ENCODE measurements around the gene ITGB3.
"Not testable (repeated sequence)": the region's sequence is repeated elsewhere in the genome, so short reads cannot be mapped to it uniquely, and the experiment has no call there.

ITGB3 gene

DNA sequence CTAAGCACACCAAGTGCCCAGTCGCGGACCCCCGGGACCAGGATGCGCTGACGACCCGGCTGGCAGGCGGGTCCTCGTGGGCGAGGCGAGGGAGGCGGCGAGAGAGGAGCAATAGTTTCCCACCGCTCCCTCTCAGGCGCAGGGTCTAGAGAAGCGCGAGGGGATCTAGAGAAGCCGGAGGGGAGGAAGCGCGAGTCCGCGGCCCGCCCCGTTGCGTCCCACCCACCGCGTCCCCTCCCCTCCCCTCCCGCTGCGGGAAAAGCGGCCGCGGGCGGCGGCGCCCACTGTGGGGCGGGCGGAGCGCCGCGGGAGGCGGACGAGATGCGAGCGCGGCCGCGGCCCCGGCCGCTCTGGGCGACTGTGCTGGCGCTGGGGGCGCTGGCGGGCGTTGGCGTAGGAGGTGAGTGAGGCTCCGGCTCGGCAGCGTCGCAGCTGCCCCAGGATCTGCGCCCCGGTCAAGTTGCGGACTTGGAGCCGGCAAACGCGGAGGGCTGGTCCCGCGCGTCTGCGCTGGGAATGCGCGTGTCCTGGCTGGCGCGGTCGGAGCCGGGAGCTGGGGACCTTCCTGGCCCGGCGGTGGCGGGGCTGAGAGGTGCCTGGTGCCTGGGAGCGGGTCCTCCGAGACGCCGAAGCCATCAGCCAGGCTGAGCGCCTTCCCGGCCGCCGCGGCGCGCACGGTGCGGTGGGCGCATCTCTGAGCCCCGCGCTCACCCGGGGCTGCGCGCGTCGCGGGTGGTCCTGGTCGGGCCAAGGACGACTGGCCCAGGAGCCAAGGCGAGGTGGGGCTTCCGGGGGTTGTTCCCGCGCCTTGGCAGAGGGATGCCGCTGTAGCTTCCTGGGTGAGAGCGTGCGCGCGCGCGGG lies at the start of gene ITGB3:
ITGB3 (plus strand) TSS at position 287 of the 862 bp plus-strand sequence; CDS start at position 322, 35 bp downstream.
- DNase-seq (ENCODE audit: low spot score): peak; percentile 83

DNA sequence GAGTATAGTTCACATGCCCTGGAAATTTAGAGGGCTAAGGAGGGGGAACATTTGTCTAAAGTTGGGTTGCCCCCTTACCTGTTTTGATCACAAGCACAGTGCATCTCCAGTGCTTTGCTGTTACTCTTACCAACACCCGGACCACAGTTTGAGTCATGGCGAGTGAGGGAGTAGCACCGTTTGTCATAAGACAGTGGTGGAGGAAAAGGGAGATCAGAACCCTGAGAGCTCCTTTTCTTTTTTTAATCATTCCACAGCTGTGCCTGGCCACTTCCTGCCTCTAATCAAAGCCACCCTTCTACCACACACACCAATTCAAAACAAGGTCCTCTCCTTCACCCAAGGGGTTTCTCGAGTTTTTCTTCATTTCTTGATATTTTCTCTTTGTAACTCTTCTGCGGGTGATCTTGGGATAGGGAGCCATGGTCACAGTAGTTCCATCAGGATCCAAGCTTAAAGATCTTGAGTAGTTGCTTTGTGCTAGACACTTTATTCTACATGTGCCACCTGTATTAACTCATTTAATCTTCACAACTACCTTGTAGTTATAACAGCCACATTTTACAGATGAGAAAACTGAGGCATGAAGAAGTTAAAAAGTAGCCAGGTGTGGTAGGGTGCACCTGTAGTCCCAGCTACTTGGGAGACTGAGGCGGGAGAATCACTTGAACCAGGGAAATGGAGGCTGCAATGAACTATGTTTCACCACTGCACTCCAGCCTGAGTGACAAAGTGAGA lies 49.5 kb upstream of the ITGB3 start:
- DNase-seq (ENCODE audit: low spot score): peak; percentile 45

- peak; percentile 55 for DNase-seq (ENCODE audit: low spot score)
Measured at GRCh38 chr17:47204722-47205418, 48.8 kb upstream of the ITGB3 start.

DNA sequence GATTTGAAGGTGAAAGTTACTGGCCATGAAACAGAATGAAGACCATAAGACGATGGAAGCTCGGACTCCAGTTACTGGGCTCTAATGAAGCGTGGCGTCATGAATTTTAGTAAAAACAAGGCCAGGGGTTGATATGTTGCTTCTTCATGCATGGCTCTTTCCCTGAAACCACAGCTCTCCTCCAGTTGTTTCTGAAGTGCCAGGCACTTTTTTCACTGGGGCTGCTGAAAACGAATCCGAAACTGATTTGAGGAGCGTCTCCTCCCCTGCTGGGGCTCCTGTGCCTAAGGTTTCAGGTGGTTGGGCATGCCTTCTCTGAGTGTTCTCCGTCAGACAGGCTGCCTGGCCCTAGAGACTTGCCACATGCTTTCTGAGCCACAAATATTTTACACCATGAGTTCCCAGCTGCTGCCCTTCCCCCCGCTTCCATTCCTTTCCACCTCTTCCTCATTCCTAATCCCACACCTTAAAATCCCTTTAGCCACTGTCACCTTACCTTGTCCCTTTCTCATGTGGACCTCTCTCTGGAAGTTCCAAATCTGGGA lies 48.1 kb upstream of the ITGB3 start:
- peak; percentile 84 for DNase-seq (ENCODE audit: low spot score)

DNA sequence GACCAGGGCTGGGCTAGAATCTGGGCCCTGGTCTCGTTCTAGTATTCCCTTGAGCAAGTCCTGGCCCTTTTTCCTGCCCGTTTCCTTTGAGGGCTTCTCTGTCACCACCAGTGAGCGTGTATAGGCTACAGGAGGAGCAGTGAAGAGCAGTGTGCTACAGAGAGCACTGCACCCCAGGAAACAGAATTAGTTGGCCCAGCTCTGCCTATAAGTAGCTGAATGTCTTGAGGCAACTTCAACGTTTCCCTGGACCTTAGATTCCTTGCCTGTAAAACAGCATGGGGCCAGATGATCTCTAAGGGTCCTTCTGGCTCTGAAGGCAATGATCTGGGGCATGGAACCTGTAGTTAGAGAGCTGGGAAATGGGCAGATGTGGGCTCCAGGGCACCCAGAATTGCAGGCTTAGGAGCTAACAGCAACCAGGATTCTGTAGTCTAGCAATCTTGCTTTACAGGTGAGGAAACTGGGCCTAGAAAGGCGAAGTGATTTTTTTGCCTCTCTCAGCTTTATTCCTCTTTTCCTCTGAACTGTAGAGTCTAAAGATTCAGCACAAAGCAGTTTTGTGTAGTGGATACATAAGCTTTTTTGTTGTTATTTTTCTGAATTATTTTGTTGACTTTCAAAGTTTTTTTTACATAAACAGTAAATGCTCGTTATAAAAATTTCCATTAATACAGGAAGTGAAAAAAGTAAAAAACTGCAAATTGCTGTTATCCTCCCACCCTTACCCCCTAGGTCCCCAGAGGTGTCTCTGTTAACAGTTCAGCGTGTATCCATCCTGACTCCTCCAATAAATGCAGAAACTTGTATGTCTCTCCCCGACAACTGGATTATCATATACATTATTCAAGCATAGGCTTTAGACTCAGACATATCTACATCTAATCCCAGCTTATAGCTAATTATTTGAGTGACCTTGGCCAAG lies 46.2 kb upstream of the ITGB3 start:
- no peak for DNase-seq (ENCODE audit: low spot score)

- DNase-seq (ENCODE audit: low spot score): no peak
Measured at GRCh38 chr17:47208744-47209488, 44.7 kb upstream of the ITGB3 start, which contains the start of gene MYL4. MYL4 (plus strand) TSS chr17:47209348; CDS start chr17:47209423, 75 bp downstream.

DNA sequence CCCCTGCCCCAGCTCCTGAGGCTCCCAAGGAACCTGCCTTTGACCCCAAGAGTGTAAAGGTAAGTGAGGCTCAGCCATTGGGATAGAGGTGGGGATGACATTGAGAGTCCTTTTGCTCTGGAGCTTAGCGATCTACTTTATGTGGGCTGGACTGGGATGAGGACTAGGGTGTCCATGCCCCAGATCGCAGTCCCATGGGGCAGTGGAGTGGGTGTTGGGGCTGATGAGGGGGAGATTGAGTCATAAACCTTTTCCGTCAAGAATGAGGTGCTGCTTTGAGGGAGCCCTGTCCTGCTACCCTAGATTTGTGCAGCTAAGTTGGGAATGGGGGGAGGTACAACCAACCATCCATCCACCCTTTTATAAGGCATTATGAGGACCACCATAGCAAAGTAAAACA lies 44.1 kb upstream of the ITGB3 start:
- DNase-seq (ENCODE audit: low spot score): no peak

- DNase-seq (ENCODE audit: low spot score): no peak
Measured at GRCh38 chr17:47210105-47210504, 43.5 kb upstream of the ITGB3 start.

GRCh38 chr17:47210779-47211178 lies 42.8 kb upstream of the ITGB3 start:
- DNase-seq (ENCODE audit: low spot score): no peak

DNA sequence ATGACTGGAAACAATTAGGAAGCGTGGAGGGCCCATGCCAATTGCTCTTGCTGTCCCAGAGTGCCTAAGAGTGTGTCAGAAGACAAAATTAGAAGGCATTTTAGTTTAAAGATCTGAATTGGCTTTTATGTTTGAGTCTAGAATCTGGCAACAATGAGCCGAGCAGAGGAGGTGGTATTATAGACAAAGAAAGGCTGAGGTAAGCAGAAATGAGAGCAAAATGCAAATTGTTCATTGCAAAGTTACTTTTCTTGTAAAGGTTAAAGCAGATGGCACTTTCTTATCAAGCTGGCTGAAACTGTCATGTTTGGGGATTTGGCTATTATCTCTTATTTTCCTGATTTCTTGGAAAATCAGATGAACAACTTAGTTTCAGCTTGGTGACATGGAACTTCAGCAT lies 41.2 kb upstream of the ITGB3 start:
- no peak for DNase-seq (ENCODE audit: low spot score)

GRCh38 chr17:47213540-47213939 lies 40.1 kb upstream of the ITGB3 start:
- no peak for DNase-seq (ENCODE audit: low spot score)

GRCh38 chr17:47214931-47215330 lies 38.7 kb upstream of the ITGB3 start:
- DNase-seq (ENCODE audit: low spot score): no peak

DNA sequence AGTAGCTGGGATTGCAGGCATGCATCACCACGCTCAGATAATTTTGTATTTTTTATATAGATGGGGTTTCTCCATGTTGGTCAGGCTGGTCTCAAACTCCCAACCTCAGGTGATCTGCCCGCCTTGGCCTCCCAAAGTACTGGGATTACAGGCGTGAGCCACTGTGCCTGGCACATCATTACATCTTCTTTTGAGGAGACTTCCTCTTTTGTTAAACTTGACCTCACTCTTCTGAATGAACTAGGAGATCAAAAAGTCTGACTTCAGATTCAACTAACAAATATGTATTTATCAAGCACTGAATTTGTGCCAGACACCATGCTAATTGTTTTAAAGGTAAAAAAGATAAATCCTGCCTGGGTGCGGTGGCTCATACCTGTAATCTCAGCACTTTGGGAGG lies 36.8 kb upstream of the ITGB3 start:
- DNase-seq (ENCODE audit: low spot score): not testable (repeated sequence)

DNA sequence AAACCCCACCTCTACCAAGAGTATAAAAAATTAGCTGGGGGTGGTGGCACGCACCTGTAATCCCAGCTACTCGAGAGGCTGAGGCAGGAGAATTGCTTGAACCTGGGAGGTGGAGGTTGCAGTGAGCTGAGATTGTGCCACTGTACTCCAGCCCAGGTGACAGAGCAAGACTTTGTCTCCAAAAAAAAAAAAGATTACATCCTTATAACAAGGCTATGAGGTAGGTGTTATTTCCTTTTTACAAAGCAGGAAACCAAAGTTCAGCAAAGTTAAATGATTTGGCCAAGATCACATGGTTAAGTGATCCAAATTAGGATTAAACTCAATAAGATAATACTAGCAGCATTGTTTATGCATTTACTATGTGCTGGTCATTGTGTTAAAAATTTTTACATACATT lies 36.3 kb upstream of the ITGB3 start:
- not testable (repeated sequence) for DNase-seq (ENCODE audit: low spot score)

DNA sequence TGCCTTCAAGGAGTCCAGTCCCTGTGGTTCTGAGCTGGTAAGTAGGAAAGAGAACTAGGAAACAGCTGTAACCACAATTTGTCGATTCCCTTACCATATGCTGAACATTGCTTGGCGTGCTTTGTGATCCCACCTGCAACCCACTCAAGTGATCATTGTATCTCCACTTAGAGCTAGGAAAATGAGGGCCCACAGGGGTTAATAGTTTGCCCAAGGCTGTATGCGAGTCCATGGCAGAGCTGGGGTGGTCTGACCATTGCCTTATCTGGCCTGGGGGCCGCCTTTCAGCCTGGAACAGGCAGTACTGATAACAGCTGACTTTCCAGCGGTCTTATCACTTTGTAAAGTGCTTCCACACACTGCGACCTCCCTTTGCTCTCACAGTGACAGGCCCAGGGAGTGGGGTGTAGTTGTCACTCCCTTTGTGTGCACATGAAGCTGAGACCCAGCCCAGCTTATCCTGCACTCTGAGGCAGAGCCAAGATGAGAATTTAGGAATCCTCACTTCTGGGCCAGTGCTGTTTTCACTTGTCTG lies 34.7 kb upstream of the ITGB3 start:
- DNase-seq (ENCODE audit: low spot score): no peak

- DNase-seq (ENCODE audit: low spot score): no peak
Measured at GRCh38 chr17:47219621-47220475, 33.8 kb upstream of the ITGB3 start.

- no peak for DNase-seq (ENCODE audit: low spot score)
Measured at GRCh38 chr17:47220531-47220999, 33.1 kb upstream of the ITGB3 start.

DNA sequence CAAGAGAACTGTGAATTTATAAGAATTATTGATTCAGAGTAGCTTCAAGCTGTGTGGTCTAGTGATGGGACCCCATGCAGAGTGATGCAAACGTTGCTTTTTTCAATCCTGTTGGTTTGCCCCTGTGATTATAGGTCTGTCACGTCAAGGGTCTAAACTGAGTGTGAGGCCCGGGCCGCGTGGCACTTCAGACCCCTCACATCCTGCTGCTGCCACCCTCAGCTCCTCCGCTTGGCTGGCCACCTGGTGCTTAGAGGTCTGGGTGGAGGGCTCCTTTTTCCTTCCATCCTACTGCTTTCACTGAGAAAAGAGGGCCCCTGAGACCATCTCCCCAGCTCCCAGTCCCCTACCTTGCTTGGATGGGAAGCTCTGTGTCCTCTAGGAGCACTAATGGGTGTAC lies 32.5 kb upstream of the ITGB3 start:
- DNase-seq (ENCODE audit: low spot score): no peak

DNA sequence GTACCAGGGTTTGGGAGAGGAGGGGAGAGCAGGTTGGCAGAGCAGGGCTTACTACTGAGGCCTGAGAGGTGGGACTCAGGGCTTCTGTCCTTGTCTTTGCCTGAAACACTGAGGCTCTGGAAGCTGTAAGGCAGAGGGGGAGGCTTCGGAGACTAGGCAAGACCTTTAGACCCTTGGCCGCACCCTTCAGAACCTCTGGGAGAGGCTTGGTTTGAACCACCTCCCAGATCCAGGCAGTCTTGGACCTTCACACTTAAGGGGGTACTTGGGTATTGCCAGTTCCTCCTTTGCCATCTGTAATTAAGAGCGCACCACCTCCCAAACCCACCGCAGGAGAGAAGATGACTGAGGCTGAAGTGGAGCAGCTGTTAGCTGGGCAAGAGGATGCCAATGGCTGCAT lies 31.6 kb upstream of the ITGB3 start:
- DNase-seq (ENCODE audit: low spot score): no peak
